ENCODE data around the gene KRTAP10-11. TPM values are rescaled to one million over a fixed set of nuclear protein-coding genes. Genes with fewer than 3 reads are reported as not detected.

Gene KRTAP10-11
- total RNA-seq, 4 donors from 2014 or later = not detected

DNA sequence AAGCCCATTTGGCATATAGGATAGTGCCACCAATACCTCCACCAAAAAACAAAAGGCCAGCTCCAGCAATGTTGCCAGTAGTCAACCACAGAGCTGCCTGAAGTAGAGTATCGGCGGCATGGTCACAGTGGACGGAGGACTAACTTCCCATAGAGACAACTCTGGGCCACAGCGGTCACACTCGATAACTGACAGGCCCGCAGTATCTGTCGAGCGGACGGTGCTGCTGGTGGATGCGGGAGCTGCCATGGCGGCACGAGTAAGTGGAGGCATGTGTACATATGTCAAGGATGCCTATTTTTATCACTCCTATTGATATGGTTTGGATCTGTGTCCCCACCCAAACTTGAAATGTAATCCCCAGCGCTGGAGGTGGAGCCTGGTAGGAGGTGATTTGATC is 31.7 kb downstream of the KRTAP10-11 start:
- DNase-seq (no peak), ATAC-seq (no peak)
- no peak overlapping the region for H3K4me3 ChIP-seq
- H3K9me3 ChIP-seq = no peaks in the 10 kb centered on the region
- in situ Hi-C loops (cut with MboI; ENCODE audit: low sequenced_read_pairs in 4 of 4) (no loop called here), intact Hi-C loops (cut with DNase I; ENCODE audit: low total_unique reads) (no loop called here)
- H3K36me3 ChIP-seq = no peaks in the 10 kb centered on the region
- peaks cover 0 to 5% (median 0%) of the 10 kb centered on the region in 3 donors for H3K27me3 ChIP-seq
- no peak for TF ChIP-seq CTCF (IDR thresholded peaks at IDR 0.05 in 4 of 5, conservative IDR thresholded peaks at IDR 0.05 in 1 of 5)
- no peak overlapping the region for H3K27ac ChIP-seq
- H3K4me1 ChIP-seq = no peaks in the 10 kb centered on the region

DNA sequence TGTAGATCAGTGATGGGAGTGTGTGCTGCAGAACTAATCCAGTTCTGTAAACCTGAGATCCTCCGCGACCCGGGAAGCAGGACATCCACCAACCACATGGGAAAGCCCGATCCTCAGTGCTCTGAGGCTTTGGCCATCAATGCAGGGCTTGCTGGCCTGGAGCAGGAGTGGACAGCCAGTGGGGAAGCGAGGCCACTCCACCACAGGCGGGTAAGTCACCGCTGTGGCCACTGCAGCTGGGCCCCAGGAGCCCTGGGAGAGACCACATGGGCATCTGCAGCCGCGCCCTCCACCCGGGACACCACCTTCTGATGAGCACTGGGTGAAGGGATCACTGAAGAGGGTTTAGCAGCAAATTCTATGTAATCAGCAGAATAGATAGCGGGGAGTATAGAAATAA is 34.9 kb downstream of the KRTAP10-11 start:
- Histone ChIP-seq H3K9me3 (no peaks in the 10 kb centered on the region), H3K36me3 (no peaks in the 10 kb centered on the region), H3K27me3 (peaks cover 4 to 9% (median 6%) of the 10 kb centered on the region in 3 donors), H3K27ac (no peak overlapping the region), H3K4me3 (no peak overlapping the region), H3K4me1 (no peaks in the 10 kb centered on the region)
- DNase-seq = no peak
- intact Hi-C loops (cut with DNase I; ENCODE audit: low total_unique reads) (no loop called here), in situ Hi-C loops (cut with MboI; ENCODE audit: low sequenced_read_pairs in 4 of 4) (no loop called here)
- TF ChIP-seq POLR2A (IDR thresholded peaks at IDR 0.05) (no peak), CTCF (IDR thresholded peaks at IDR 0.05 in 4 of 5, conservative IDR thresholded peaks at IDR 0.05 in 1 of 5) (no peak)
- ATAC-seq = no peak

DNA sequence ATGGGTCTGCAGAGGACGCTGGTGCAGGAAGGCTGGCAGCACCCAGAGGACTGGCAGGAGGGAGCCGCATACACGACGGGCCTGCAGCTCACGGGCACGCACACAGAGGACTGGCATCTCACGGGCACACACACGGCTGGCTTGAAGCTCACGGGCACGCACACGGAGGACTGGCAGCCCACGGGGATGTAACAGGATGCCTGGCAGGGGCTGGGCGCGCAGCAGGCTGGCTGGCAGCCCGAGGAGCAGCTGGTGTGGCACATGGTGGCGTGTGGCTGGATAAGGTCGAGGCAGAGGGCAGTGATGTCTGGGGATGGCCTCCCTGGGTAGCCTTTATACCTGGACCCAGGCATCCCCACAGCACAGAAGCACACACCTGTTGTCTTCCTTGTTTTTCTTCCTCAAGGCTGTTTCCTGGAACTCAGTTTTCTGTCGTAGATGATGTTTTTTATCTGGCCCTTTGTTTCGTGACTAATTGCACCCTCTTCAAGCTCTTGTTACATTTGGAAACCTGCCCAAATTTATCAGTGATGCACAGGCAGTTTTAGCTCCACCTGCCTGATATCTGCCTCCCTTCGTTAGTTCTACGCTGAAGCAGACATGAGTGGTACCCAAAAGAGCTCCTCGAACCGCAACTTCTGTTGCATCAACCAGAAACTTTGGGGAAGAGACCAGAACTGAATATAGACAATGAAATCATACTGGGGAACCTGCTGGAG is 35.8 kb downstream of the KRTAP10-11 start, which contains the start of gene KRTAP12-1:
Gene KRTAP12-1 (minus strand): TSS at position 303 of the 719 bp plus-strand sequence. CDS start 40 bp downstream, at position 263.
- in situ Hi-C loops (cut with MboI; ENCODE audit: low sequenced_read_pairs in 4 of 4) = no loop called here
- TF ChIP-seq POLR2A (IDR thresholded peaks at IDR 0.05) (no peak), CTCF (IDR thresholded peaks at IDR 0.05 in 4 of 5, conservative IDR thresholded peaks at IDR 0.05 in 1 of 5) (no peak)

GRCh38 chr21:44682580-44683151 is 36.5 kb downstream of the KRTAP10-11 start:
- TF ChIP-seq CTCF (IDR thresholded peaks at IDR 0.05 in 4 of 5, conservative IDR thresholded peaks at IDR 0.05 in 1 of 5) (no peak), POLR2A (IDR thresholded peaks at IDR 0.05) (no peak)
- in situ Hi-C loops (cut with MboI; ENCODE audit: low sequenced_read_pairs in 4 of 4) = no loop called here
- intact Hi-C loops (cut with DNase I; ENCODE audit: low total_unique reads) = no loop called here

More for the DNA sequence above, 35.8 kb downstream of the KRTAP10-11 start, which contains the start of gene KRTAP12-1:
- H3K27ac ChIP-seq = no peak within 1 kb of the TSS
- no peaks in the 10 kb centered on the region for H3K4me1 ChIP-seq
- H3K36me3 ChIP-seq = no peaks in the 10 kb centered on the region
- H3K9me3 ChIP-seq = no peaks in the 10 kb centered on the region
- H3K27me3 ChIP-seq = peaks cover 13 to 15% (median 14%) of the 10 kb centered on the region in 3 donors
- intact Hi-C loops (cut with DNase I; ENCODE audit: low total_unique reads) = no loop called here
- H3K4me3 ChIP-seq = no peak within 1 kb of the TSS
- DNase-seq = no peak
- no peak for ATAC-seq

More at GRCh38 chr21:44682580-44683151, 36.5 kb downstream of the KRTAP10-11 start:
- H3K9me3 ChIP-seq = no peaks in the 10 kb centered on the region
- no peaks in the 10 kb centered on the region for H3K36me3 ChIP-seq
- H3K4me3 ChIP-seq = no peak overlapping the region
- ATAC-seq = no peak
- no peak for DNase-seq
- peaks cover 19 to 20% (median 19%) of the 10 kb centered on the region in 3 donors for H3K27me3 ChIP-seq
- no peak overlapping the region for H3K27ac ChIP-seq
- H3K4me1 ChIP-seq = no peaks in the 10 kb centered on the region
